OCI-LY1 (cell line): Measurements from ENCODE around the gene FAM227A.
A peak's percentile ranks its signal among the peaks of the same experiment; 100 is the strongest.

ENCODE experiments used
- H2AFZ ChIP-seq: fragments of 200-600 bp; sonication (generic), shearing (Covaris generic); 2 replicates; pipeline ENCODE4 v1.6.0; 2014; ENCODE audit warnings: antibody characterized with exemption, mild to moderate bottlenecking, low read length
- H3F3A ChIP-seq: fragments of 200-600 bp; sonication (generic), shearing (Covaris generic); 2 replicates; pipeline ENCODE4 v1.6.0; 2014; ENCODE audit warnings: mild to moderate bottlenecking, antibody characterized with exemption, low read length, moderate library complexity; ENCODE audit not compliant: insufficient read depth
- H3K27ac ChIP-seq: fragments of 200-600 bp; sonication (generic); 2 replicates; pipeline ENCODE4 v1.5.1; 2014; ENCODE audit warnings: low read length, mixed run types, mild to moderate bottlenecking, low read depth; ENCODE audit not compliant: poor library complexity, severe bottlenecking
- H3K27me3 ChIP-seq: fragments of 200-600 bp; sonication (generic); 2 replicates; pipeline ENCODE4 v1.6.0; 2014; ENCODE audit warnings: antibody characterized with exemption, mild to moderate bottlenecking, low read length, moderate library complexity; ENCODE audit not compliant: insufficient read depth
- H3K36me3 ChIP-seq: fragments of 200-600 bp; sonication (generic); 2 replicates; pipeline ENCODE4 v1.6.1; 2014; ENCODE audit warnings: mild to moderate bottlenecking, antibody characterized with exemption, low read length, moderate library complexity, mixed read lengths; ENCODE audit not compliant: insufficient read depth
- H3K4me1 ChIP-seq: fragments of 200-600 bp; sonication (generic); 2 replicates; pipeline ENCODE4 v1.5.1; 2014; ENCODE audit warnings: mild to moderate bottlenecking, low read length, moderate library complexity; ENCODE audit not compliant: insufficient read depth, severe bottlenecking
- H3K4me2 ChIP-seq: fragments of 200-600 bp; sonication (generic), shearing (Covaris generic); 2 replicates; pipeline ENCODE4 v1.6.1; 2014; ENCODE audit warnings: low read length
- H3K4me3 ChIP-seq: fragments of 200-600 bp; sonication (generic); 2 replicates; pipeline ENCODE4 v1.5.1; 2014; ENCODE audit warnings: low read length, low read depth, mild to moderate bottlenecking, mixed read lengths; ENCODE audit not compliant: poor library complexity, severe bottlenecking
- H3K79me2 ChIP-seq: fragments of 200-600 bp; shearing (Covaris generic); 2 replicates; pipeline ENCODE4 v1.6.1; 2016; ENCODE audit warnings: mixed run types, low read length, mixed read lengths; ENCODE audit not compliant: insufficient read depth
- H3K9ac ChIP-seq: fragments of 200-600 bp; sonication (generic), shearing (Covaris generic); 2 replicates; pipeline ENCODE4 v1.6.1; 2014; ENCODE audit warnings: mild to moderate bottlenecking, low read length, mixed read lengths
- H3K9me2 ChIP-seq: fragments of 200-600 bp; sonication (generic), shearing (Covaris generic); 2 replicates; pipeline ENCODE4 v1.6.1; 2014; ENCODE audit warnings: low read depth, mild to moderate bottlenecking, low read length, mixed read lengths
- H3K9me3 ChIP-seq: fragments of 200-600 bp; shearing (Covaris generic); 2 replicates; pipeline ENCODE4 v1.6.1; 2014; ENCODE audit warnings: low read length, mixed read lengths
- H4K20me1 ChIP-seq: fragments of 200-600 bp; sonication (generic), shearing (Covaris generic); 2 replicates; pipeline ENCODE4 v1.6.0; 2016; ENCODE audit warnings: mild to moderate bottlenecking, low read length; ENCODE audit not compliant: insufficient read depth
- CTCF ChIP-seq: fragments of 200-600 bp; sonication (generic), shearing (Covaris generic); IDR thresholded peaks from 2 replicates; pipeline ENCODE4 v1.5.1; 2017; ENCODE audit warnings: mild to moderate bottlenecking, antibody characterized with exemption, low read length, moderate library complexity, mixed read lengths
- EZH2 ChIP-seq: fragments of 200-600 bp; sonication (generic), shearing (Covaris generic); IDR thresholded peaks from 2 replicates; pipeline ENCODE4 v1.8.0; 2017; ENCODE audit warnings: borderline replicate concordance, mixed run types, mild to moderate bottlenecking, antibody characterized with exemption, low read length, moderate library complexity, mixed read lengths

FAM227A gene

GRCh38 chr22:38699143-38699542 lies 43.0 kb upstream of the FAM227A start:
- Histone ChIP-seq H2AFZ (no peak overlapping the region), H3K4me3 (peak overlapping the region; percentile 70), H3K9me2 (no peaks in the 10 kb centered on the region), H3K27ac (peak overlapping the region; percentile 60), H3K27me3 (no peaks in the 10 kb centered on the region), H3K36me3 (peaks cover 8% of the 10 kb centered on the region; the same call in 1 of the 2 replicates), H3K9me3 (no peaks in the 10 kb centered on the region), H3K4me2 (peak overlapping the region; percentile 94), H4K20me1 (no peaks in the 10 kb centered on the region), H3F3A (0 out of 2 replicates have a peak, but pooled peaks cover 3% of the 10 kb centered on the region), H3K4me1 (peaks cover 56% of the 10 kb centered on the region), H3K9ac (peak overlapping the region; percentile 94; the same call in 1 of the 2 replicates), H3K79me2 (0 out of 2 replicates have a peak, but pooled peaks cover 4% of the 10 kb centered on the region)
- TF ChIP-seq CTCF, result no peak
- TF ChIP-seq EZH2, result no peak

GRCh38 chr22:38698407-38699094 lies 42.4 kb upstream of the FAM227A start:
- H2AFZ ChIP-seq, result no peak overlapping the region
- 0 out of 2 replicates have a peak, but pooled peaks cover 4% of the 10 kb centered on the region for H3K79me2 ChIP-seq
- no peaks in the 10 kb centered on the region for H4K20me1 ChIP-seq
- 0 out of 2 replicates have a peak, but pooled peaks cover 3% of the 10 kb centered on the region for H3F3A ChIP-seq
- no peak overlapping the region; the same call in 1 of the 2 replicates for H3K9ac ChIP-seq
- H3K27me3 ChIP-seq, result no peaks in the 10 kb centered on the region
- peaks cover 11% of the 10 kb centered on the region; the same call in 1 of the 2 replicates for H3K36me3 ChIP-seq
- H3K9me3 ChIP-seq, result no peaks in the 10 kb centered on the region
- H3K4me1 ChIP-seq, result peaks cover 52% of the 10 kb centered on the region
- H3K9me2 ChIP-seq, result no peaks in the 10 kb centered on the region
- H3K27ac ChIP-seq, result peak overlapping the region; percentile 60
- TF ChIP-seq CTCF (no peak), EZH2 (no peak)
- peak overlapping the region; percentile 94 for H3K4me2 ChIP-seq
- peak overlapping the region; percentile 70 for H3K4me3 ChIP-seq

GRCh38 chr22:38697425-38698089 lies 41.4 kb upstream of the FAM227A start:
- peaks cover 48% of the 10 kb centered on the region for H3K4me1 ChIP-seq
- H3K9ac ChIP-seq, result no peak overlapping the region
- H3K9me3 ChIP-seq, result no peaks in the 10 kb centered on the region
- TF ChIP-seq CTCF, result no peak
- TF ChIP-seq EZH2, result no peak
- H3K27ac ChIP-seq, result no peak overlapping the region
- no peaks in the 10 kb centered on the region for H3K9me2 ChIP-seq
- no peaks in the 10 kb centered on the region for H4K20me1 ChIP-seq
- H3K27me3 ChIP-seq, result no peaks in the 10 kb centered on the region
- 0 out of 2 replicates have a peak, but pooled peaks cover 3% of the 10 kb centered on the region for H3F3A ChIP-seq
- 0 out of 2 replicates have a peak, but pooled peaks cover 4% of the 10 kb centered on the region for H3K79me2 ChIP-seq
- no peak overlapping the region for H2AFZ ChIP-seq
- H3K4me2 ChIP-seq, result peak overlapping the region; percentile 94
- peak overlapping the region; percentile 70 for H3K4me3 ChIP-seq
- H3K36me3 ChIP-seq, result peaks cover 16% of the 10 kb centered on the region; the same call in 1 of the 2 replicates
